NCI-H345 treated with DMSO at 0.1 percent for 48 hours (cell line): Measurements from ENCODE around the gene ATR.
A peak's percentile ranks its signal among the peaks of the same experiment; 100 is the strongest.
"Not testable (repeated sequence)": the region's sequence is repeated elsewhere in the genome, so short reads cannot be mapped to it uniquely, and the experiment has no call there.

ENCODE experiments used
- DNase-seq: peaks from one replicate; lab custom pipeline; 2025; ENCODE audit not compliant: unreplicated experiment; lab: John Stamatoyannopoulos, UW

ATR gene

GRCh38 chr3:142578329-142579223 lies at the start of gene ATR:
TSS of gene ATR (minus strand) at chr3:142578733. CDS start at chr3:142578704, 29 bp downstream.
- peak; percentile 78 for DNase-seq

- DNase-seq: no peak
Measured at GRCh38 chr3:142626971-142627370, 48.4 kb upstream of the ATR start.

- DNase-seq: no peak
Measured at GRCh38 chr3:142625153-142625440, 46.6 kb upstream of the ATR start.

GRCh38 chr3:142624341-142625152 lies 46.0 kb upstream of the ATR start:
- DNase-seq: no peak

- DNase-seq: no peak
Measured at GRCh38 chr3:142623194-142623593, 44.7 kb upstream of the ATR start.

GRCh38 chr3:142622405-142622804 lies 43.9 kb upstream of the ATR start:
- DNase-seq: no peak

- peak; percentile 67 for DNase-seq
Measured at GRCh38 chr3:142618917-142619461, 40.5 kb upstream of the ATR start.

- no peak for DNase-seq
Measured at GRCh38 chr3:142615171-142615570, 36.6 kb upstream of the ATR start.

GRCh38 chr3:142614059-142614626 lies 35.6 kb upstream of the ATR start:
- no peak for DNase-seq

- DNase-seq: no peak
Measured at GRCh38 chr3:142613491-142613890, 35.0 kb upstream of the ATR start.

- no peak for DNase-seq
Measured at GRCh38 chr3:142611206-142611605, 32.7 kb upstream of the ATR start.

- DNase-seq: no peak
Measured at GRCh38 chr3:142609136-142609535, 30.6 kb upstream of the ATR start.

- DNase-seq: no peak
Measured at GRCh38 chr3:142608631-142609030, 30.1 kb upstream of the ATR start.

GRCh38 chr3:142604940-142605339 lies 26.4 kb upstream of the ATR start:
- DNase-seq: no peak

GRCh38 chr3:142603386-142603705 lies 24.8 kb upstream of the ATR start:
- not testable (repeated sequence) for DNase-seq

- DNase-seq: no peak
Measured at GRCh38 chr3:142602619-142603385, 24.3 kb upstream of the ATR start.

GRCh38 chr3:142601713-142602112 lies 23.2 kb upstream of the ATR start:
- DNase-seq: no peak

- DNase-seq: no peak
Measured at GRCh38 chr3:142597906-142598305, 19.4 kb upstream of the ATR start.

- DNase-seq: no peak
Measured at GRCh38 chr3:142596726-142597088, 18.2 kb upstream of the ATR start.

- peak; percentile 52 for DNase-seq
Measured at GRCh38 chr3:142595951-142596725, 17.6 kb upstream of the ATR start, which contains the start of gene PLS1. TSS of gene PLS1 (plus strand) at chr3:142596393. CDS start at chr3:142664238, 67,845 bp downstream.
